ENCODE results near the gene ERLIN1.

Gene ERLIN1

GRCh38 chr10:100185364-100186252 is at the start of gene ERLIN1:
Gene ERLIN1 (minus strand): TSS chr10:100186029. CDS start chr10:100185626, 403 bp downstream.
- peak within 1 kb of the TSS; percentile 67 for H3K27ac ChIP-seq
- peak; percentile 26 for DNase-seq (ENCODE audit: low read depth, low spot score)

- no peak for DNase-seq (ENCODE audit: low read depth, low spot score)
- H3K27ac ChIP-seq = no peak overlapping the region
These were observed 46.3 kb upstream of the ERLIN1 start for GRCh38 chr10:100232101-100232500.

- no peak for DNase-seq (ENCODE audit: low read depth, low spot score)
These were observed 44.1 kb upstream of the ERLIN1 start for GRCh38 chr10:100229819-100230422.

GRCh38 chr10:100223879-100224278 is 38.0 kb upstream of the ERLIN1 start:
- H3K27ac ChIP-seq = no peak overlapping the region
- no peak for DNase-seq (ENCODE audit: low read depth, low spot score)

More at GRCh38 chr10:100229819-100230422, 44.1 kb upstream of the ERLIN1 start:
- peak overlapping the region; percentile 58 for H3K27ac ChIP-seq

DNA sequence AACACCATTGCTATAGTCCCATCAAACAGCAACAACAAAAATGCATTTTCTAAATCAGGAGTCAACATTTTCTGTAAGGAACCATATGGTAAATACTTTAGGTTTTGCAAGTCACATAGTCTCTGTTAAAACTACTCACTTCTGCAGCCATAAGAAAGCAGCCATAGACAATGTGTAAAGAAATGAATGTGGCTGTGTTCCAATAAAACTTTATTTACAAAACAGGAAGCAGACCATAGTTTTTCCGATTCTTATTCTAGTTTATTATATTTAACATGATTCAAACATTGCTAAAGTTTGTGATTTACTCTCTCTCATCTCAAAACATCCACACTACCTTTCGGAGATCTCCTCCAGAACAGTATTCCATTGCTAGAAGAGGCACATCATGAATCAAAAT is 36.7 kb upstream of the ERLIN1 start:
- no peak overlapping the region for H3K27ac ChIP-seq
- no peak for DNase-seq (ENCODE audit: low read depth, low spot score)

DNA sequence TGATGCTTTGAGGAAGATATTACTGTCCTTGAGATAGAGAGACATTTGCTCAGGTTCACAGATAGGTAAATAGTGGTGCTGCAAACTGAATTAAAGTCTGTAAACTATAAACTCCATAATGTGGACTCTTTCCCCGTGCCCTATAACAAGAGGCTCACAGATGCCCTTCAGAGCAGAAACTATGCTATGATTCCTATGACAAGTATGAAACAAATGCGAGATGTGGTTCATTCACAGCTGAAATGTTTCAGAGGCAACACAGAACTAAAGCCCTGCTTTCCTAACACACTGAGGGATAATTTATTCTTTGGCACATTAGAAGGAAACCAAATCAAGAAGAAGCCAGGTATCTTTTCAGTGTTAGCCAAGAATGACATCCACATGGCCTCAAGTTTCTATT is 30.2 kb upstream of the ERLIN1 start:
- no peak for DNase-seq (ENCODE audit: low read depth, low spot score)
- no peak overlapping the region for H3K27ac ChIP-seq

DNA sequence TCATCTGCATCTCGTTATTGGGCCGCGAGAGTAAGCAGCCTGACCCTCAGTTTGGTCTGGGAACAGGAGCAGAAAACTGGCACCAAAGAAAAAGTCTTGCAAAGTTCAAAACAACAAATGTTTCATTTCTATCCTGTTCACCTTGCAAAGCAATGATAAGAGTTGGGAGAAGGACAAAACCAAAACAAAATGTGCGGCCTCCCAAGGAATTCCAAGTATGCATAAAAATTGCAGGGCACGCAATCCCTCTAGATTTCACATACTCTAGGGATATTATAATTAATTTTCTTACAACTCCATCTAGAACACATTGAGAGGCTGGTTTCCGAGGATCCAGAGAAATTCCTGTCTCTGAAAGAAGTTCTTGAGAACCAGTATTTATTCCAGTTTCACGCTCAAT is 23.5 kb upstream of the ERLIN1 start:
- H3K27ac ChIP-seq = no peak overlapping the region
- DNase-seq (ENCODE audit: low read depth, low spot score) = no peak

DNA sequence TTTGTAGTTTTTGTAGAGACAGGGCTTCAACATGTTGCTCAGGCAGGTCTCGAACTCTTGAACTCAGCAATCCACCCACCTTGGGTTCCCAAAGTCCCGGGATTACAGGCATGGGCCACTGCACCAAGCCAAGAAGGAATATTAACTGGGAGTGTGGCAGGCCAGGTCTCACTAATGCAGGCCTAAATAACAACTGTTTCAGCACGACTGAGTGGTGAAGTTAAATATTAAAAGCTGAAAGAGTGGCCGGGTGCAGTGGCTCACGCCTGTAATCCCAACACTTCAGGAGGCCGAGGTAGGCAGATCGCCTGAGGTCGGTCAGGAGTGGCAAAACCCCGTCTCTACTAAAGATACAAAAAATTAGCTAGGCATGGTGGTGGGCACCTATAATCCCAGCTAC is 22.4 kb upstream of the ERLIN1 start:
- H3K27ac ChIP-seq = no peak overlapping the region
- no peak for DNase-seq (ENCODE audit: low read depth, low spot score)

- H3K27ac ChIP-seq = no peak overlapping the region
- DNase-seq (ENCODE audit: low read depth, low spot score) = no peak
These were observed 18.5 kb upstream of the ERLIN1 start for GRCh38 chr10:100204370-100204769.

DNA sequence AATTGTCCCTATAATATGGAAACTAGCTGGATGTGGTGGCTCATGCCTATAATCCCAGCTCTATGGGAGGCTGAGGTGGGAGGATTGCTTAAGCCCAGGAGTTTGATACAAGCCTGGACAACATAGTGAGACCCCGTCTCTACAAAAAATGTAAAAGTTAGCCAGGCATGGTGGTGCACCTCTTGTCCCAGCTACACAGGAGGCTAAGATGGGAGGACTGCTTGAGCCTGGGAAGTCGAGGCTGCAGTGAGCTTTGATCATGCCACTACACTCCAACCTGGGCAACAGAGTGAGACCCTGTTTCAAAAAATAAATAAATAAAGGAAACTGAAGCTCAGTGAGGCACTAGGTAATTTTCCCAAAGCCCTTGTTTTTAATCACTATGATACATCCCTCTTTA is 15.7 kb upstream of the ERLIN1 start:
- no peak overlapping the region for H3K27ac ChIP-seq
- DNase-seq (ENCODE audit: low read depth, low spot score) = no peak

DNA sequence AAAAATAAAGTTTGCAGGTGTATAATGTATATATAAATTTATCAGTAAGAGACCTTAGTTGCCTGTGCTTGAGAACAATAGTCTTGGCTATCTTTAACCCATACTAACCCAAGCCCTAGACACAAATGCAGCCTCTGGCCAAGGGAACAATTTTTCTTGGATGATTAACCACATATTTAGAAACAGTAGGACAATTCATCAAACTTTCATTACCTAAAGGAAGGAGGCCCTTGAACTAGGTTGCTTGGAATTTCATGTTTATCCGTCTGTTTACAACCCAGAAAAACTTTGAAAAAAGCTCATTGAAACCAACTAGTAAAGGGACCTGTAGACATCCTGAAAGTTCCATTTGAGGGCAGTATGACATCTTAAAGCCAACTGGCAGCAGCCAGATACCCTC is 8.9 kb upstream of the ERLIN1 start:
- no peak for DNase-seq (ENCODE audit: low read depth, low spot score)
- H3K27ac ChIP-seq = no peak overlapping the region

DNA sequence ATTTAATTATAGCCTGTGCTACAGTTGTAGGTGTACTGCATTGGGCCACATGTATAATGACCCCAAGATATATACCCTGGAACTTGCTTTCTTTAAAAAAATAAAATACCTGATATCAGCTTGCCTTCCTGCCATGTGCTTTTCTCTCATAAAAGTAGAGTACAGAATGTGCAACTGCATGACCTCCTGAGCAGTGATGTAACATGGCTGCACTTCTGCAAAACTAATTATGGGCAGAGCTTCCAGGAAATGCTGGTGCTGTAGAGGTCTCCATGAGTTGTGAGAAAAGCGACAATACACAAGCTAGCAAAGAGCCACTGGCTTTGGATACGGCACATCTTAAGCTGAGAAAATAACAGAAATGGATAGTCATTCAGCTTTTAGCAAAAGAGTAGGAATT is 6.5 kb upstream of the ERLIN1 start:
- no peak for DNase-seq (ENCODE audit: low read depth, low spot score)
- H3K27ac ChIP-seq = no peak overlapping the region

- peak overlapping the region; percentile 67 for H3K27ac ChIP-seq
- no peak for DNase-seq (ENCODE audit: low read depth, low spot score)
These were observed 704 bp upstream of the ERLIN1 start for GRCh38 chr10:100186253-100187212.

GRCh38 chr10:100184840-100185239 is 989 bp downstream of the ERLIN1 start:
- no peak for DNase-seq (ENCODE audit: low read depth, low spot score)

DNA sequence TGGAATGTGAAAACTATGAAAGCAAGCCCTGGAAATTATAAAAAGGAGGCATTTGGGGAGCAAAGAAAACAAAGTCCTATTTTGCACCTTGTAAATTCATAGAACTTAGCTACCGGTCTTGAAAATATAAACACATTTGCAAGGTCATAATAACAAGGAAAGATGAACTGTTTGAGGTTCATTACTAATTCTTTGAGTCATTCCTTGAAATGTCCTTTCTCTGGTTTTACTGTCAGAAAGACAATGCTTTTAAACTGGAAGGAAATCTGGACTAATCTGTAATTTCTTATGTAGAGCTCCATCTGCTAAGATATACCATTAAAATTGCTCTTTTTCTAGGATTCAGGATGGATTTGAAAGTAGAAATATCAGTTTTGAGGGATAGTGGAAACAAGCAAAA is 1.4 kb downstream of the ERLIN1 start:
- no peak for DNase-seq (ENCODE audit: low read depth, low spot score)
- peak overlapping the region; percentile 67 for H3K27ac ChIP-seq

More at GRCh38 chr10:100184840-100185239, 989 bp downstream of the ERLIN1 start:
- H3K27ac ChIP-seq = peak overlapping the region; percentile 67

GRCh38 chr10:100183481-100183880 is 2.3 kb downstream of the ERLIN1 start:
- peak overlapping the region; percentile 67 for H3K27ac ChIP-seq
- peak; percentile 75 for DNase-seq (ENCODE audit: low read depth, low spot score)

DNA sequence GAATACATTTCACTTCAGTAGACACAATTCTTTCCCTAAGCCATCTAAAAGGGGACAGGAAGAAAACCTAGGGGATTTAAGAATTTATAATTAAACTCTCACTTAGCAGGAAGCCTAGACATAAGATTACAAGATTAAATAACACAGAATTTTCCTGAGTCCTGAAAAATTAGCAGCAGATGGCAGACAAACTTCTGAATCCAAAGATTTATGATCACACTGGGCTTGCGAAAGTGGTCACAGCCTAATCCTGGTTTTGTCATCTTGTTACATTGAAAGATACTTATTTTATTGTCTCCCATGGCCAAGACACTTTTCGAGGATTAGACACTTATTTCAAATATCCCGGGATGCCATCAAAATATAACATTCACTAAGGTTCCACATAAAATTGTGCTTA is 2.9 kb downstream of the ERLIN1 start:
- H3K27ac ChIP-seq = peak overlapping the region; percentile 67
- no peak for DNase-seq (ENCODE audit: low read depth, low spot score)

- H3K27ac ChIP-seq = peak overlapping the region; percentile 67
- no peak for DNase-seq (ENCODE audit: low read depth, low spot score)
These were observed 3.5 kb downstream of the ERLIN1 start for GRCh38 chr10:100182281-100182680.

- DNase-seq (ENCODE audit: low read depth, low spot score) = no peak
- no peak overlapping the region for H3K27ac ChIP-seq
These were observed 10.0 kb downstream of the ERLIN1 start for GRCh38 chr10:100175875-100176274.
